ENCODE results near the gene MIEF1.
A peak's percentile ranks its signal among the peaks of the same experiment; 100 is the strongest.
"Not testable (repeated sequence)": the region's sequence is repeated elsewhere in the genome, so short reads cannot be mapped to it uniquely, and the experiment has no call there.

MIEF1 gene

GRCh38 chr22:39512026-39512425, 9.9 kb downstream of the MIEF1 start:
- DNase-seq (ENCODE audit: low read depth in 2 of 2, low spot score in 1 of 2) = no peak

GRCh38 chr22:39513791-39514190, 11.7 kb downstream of the MIEF1 start:
- DNase-seq (ENCODE audit: low read depth in 2 of 2, low spot score in 1 of 2) = no peak

- DNase-seq (ENCODE audit: low read depth in 2 of 2, low spot score in 1 of 2) = no peak
Observed at GRCh38 chr22:39514373-39514973, 12.4 kb downstream of the MIEF1 start.

- no peak for DNase-seq (ENCODE audit: low read depth in 2 of 2, low spot score in 1 of 2)
Observed at GRCh38 chr22:39515266-39516050, 13.4 kb downstream of the MIEF1 start.

GRCh38 chr22:39517470-39517869, 15.4 kb downstream of the MIEF1 start:
- no peak for DNase-seq (ENCODE audit: low read depth in 2 of 2, low spot score in 1 of 2)

GRCh38 chr22:39518144-39518786, 16.2 kb downstream of the MIEF1 start:
- DNase-seq (ENCODE audit: low read depth in 2 of 2, low spot score in 1 of 2) = no peak

- DNase-seq (ENCODE audit: low read depth in 2 of 2, low spot score in 1 of 2) = no peak
Observed at GRCh38 chr22:39518996-39519680, 17.0 kb downstream of the MIEF1 start.

GRCh38 chr22:39519681-39520225, 17.7 kb downstream of the MIEF1 start:
- no peak for DNase-seq (ENCODE audit: low read depth in 2 of 2, low spot score in 1 of 2)

GRCh38 chr22:39520226-39521105, 18.4 kb downstream of the MIEF1 start, which contains the start of gene ATF4:
ATF4 (plus strand) TSS chr22:39520562; CDS start chr22:39521446, 884 bp downstream.
- peak; percentile 89 to 92 for DNase-seq (ENCODE audit: low read depth in 2 of 2, low spot score in 1 of 2)

GRCh38 chr22:39521106-39521885, 19.2 kb downstream of the MIEF1 start:
- DNase-seq (ENCODE audit: low read depth in 2 of 2, low spot score in 1 of 2) = not testable (repeated sequence)

- DNase-seq (ENCODE audit: low read depth in 2 of 2, low spot score in 1 of 2) = not testable (repeated sequence)
Observed at GRCh38 chr22:39522091-39522490, 20.0 kb downstream of the MIEF1 start.

GRCh38 chr22:39522567-39523300, 20.6 kb downstream of the MIEF1 start:
- no peak for DNase-seq (ENCODE audit: low read depth in 2 of 2, low spot score in 1 of 2)

- DNase-seq (ENCODE audit: low read depth in 2 of 2, low spot score in 1 of 2) = no peak
Observed at GRCh38 chr22:39524089-39524752, 22.1 kb downstream of the MIEF1 start.

- DNase-seq (ENCODE audit: low read depth in 2 of 2, low spot score in 1 of 2) = no peak
Observed at GRCh38 chr22:39524753-39525657, 22.9 kb downstream of the MIEF1 start.

GRCh38 chr22:39525658-39525975, 23.5 kb downstream of the MIEF1 start:
- DNase-seq (ENCODE audit: low read depth in 2 of 2, low spot score in 1 of 2) = no peak

GRCh38 chr22:39526736-39527171, 24.7 kb downstream of the MIEF1 start:
- no peak for DNase-seq (ENCODE audit: low read depth in 2 of 2, low spot score in 1 of 2)

GRCh38 chr22:39527481-39527961, 25.4 kb downstream of the MIEF1 start:
- no peak for DNase-seq (ENCODE audit: low read depth in 2 of 2, low spot score in 1 of 2)

Data from stimulated activated CD8-positive, alpha-beta memory T cell treated with anti-CD3 and anti-CD28 coated beads, Interleukin-4, amount 100 ng/mL, for 1 hour (primary cell).